Measurements from ENCODE around the gene AQP2.
A peak's percentile ranks its signal among the peaks of the same experiment; 100 is the strongest.

The AQP2 gene, protein sequence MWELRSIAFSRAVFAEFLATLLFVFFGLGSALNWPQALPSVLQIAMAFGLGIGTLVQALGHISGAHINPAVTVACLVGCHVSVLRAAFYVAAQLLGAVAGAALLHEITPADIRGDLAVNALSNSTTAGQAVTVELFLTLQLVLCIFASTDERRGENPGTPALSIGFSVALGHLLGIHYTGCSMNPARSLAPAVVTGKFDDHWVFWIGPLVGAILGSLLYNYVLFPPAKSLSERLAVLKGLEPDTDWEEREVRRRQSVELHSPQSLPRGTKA

DNA sequence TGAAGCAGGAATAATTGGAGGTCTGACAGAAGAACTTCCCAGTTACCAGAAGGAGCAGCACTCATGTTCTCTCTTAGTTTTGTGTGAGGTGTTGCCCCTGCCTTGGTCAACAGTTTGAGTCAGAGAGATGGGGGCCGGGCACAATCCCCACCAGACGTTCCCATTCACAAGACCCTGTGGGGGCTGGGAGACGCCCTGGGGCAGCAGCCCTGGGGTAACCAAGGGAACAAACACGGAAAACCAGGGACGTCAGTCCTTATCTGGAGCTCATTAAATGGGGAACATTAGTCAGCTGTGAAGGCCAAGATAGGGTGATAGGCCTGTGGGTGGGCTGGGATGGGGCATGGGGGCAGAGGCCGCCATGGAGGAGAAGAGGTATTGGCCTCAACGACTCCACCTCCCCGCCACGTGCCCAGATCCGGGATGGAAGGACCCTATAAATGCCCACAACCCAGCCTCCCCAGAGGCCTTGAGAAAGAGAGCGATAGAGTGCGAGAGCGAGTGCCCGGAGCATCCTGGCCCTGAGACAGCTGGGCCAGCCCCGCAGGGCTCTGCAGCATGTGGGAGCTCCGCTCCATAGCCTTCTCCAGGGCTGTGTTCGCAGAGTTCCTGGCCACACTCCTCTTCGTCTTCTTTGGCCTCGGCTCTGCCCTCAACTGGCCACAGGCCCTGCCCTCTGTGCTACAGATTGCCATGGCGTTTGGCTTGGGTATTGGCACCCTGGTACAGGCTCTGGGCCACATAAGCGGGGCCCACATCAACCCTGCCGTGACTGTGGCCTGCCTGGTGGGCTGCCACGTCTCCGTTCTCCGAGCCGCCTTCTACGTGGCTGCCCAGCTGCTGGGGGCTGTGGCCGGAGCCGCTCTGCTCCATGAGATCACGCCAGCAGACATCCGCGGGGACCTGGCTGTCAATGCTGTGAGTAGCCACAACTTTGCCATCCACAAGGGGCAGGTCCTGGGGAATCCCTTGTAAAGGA, at the start of gene AQP2:
TSS of gene AQP2 (plus strand) at position 465 of the 979 bp plus-strand sequence. CDS start at position 559, 94 bp downstream.
- H3K4me3 ChIP-seq (ENCODE audit: low read depth, low read length) = no peak within 1 kb of the TSS

DNA sequence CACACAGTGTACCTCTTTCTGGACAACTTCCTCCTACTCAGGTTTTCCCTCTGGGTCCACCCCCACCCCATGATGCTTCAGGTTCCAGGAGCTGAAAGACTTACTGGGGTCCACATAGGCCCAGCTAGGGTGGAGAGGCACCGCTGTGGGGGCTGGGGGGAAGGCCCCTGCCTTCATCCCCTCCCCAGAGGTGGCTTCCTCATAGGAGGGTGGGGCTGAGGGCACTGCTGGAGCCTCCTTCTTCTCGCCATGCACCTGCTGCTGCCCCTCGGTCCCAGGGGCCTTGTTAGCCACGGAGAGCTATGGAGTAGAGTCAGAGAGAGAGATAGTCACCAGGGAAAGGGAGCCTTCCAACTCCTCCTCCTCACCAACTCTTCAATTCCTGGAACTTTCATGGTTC, 49.5 kb upstream of the AQP2 start:
- no peak overlapping the region for H3K4me3 ChIP-seq (ENCODE audit: low read depth, low read length)

DNA sequence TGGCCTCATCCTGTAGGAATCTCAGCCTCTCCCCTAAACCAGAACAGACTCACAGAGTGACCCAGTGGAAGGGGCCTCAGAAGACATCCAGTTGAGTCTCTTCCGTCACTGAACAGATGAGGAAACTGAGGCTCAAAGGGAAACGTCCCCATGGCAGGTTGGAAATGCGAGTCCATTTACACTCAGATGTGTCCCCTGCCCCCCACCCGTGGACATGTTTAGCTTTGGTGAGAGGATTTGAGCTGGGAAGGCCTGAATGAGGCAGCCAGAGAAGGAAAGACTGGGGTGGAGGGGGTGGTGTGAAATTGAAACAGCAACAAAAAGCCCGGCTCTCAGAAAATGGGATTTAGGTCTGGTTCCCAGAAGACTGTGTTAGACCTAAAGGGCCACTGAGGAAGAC, 48.6 kb upstream of the AQP2 start:
- no peak overlapping the region for H3K4me3 ChIP-seq (ENCODE audit: low read depth, low read length)

DNA sequence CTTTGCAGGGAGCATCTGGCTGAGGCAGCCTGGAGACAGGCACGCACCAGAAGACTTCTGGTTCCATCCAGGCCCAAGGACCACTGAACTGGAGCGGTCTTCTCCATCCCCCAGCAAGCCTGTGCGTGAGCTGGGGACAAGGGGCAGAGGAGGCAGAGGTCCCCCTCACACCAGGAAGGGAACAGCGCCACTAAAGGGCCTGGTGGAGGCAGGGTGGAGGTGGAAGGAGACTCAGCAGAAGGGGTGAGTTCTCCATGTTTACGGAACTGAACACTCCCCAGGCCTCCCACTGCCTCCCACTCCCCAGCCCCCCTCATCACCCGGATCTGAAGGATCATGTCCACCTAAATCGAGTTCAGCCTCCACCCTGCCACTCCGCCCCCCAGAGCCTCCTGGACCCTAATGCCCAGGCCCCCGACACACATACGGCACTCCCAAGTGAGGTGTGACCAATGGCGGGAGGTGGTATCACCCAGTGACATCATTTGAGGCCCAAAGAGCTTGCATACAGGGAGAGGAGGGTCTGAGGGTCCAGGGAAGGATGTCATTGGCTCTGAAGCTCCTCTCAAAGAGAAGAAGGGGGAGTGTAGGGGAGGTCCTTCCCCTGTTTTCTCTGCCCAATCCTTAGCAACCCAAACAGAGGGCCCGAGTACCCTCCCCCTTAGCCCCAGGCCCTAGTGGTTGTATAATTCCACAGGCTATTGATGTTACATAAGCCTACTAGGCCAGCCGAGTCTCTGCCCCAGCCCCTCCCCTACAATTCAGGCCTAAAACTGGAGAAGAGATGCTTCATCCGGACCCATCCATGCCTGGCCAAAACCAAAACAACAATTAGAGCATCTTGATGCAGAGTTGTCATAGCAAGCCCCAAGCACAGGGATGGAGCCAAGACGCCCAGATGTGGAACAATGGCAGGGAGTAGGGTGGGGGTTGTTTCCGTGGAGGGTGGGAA, 47.9 kb upstream of the AQP2 start:
- H3K4me3 ChIP-seq (ENCODE audit: low read depth, low read length) = no peak overlapping the region

DNA sequence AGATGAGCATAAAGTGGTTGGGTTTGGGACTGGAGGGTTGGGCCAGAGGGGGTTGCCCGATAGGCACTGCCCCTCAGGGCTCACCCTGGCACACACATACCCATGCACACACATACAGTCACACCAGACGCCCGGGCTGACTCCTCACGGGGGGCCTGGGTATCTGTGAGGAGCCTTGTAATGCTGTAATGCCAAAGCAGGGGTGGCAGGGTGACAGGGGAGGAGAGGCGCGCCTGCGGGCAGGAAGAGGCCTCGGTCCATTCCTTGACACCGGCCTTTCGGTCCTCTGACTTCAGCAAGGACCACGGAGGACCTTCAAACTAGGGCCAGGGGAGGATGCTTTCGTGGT, 47.2 kb upstream of the AQP2 start:
- H3K4me3 ChIP-seq (ENCODE audit: low read depth, low read length) = no peak overlapping the region

DNA sequence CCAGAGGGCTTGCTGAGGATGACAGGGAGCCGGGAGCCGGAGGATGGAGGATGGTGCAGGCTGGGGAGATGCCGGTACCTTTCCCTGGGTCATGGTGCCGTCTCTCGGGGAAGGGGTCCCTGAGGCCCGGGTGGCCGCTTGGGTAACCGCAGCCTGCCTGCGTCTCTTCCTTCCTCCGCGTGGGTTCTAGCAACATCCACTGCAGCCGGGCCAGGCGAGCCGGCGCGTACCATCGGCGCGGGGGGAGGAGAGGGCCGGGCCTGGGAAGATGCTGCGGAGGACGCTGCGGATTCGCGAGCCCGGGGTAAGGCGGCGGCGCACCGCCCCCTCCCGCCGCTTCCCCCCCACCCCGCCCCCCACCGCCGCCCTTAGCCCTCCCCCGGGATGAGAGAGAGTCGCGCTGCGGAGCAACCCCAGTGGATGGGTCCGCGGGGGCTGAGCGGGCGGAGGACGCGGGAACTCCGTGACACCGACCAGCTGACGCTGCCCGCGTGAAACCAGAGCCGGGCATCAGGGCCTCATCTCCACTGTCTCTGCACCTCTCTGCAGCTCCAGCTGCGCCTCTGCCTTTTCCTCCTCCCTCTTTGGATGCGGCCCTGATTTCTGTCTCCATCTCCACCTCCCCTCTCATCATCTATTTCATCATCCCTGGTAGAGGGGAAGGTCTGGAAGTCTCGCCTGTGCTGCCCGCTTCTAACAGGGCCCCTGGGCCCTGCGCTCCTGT, 46.7 kb upstream of the AQP2 start, which contains the start of gene FAIM2:
TSS of gene FAIM2 (minus strand) at position 201 of the 724 bp plus-strand sequence. CDS start at position 93, 108 bp downstream.
- peak within 1 kb of the TSS; percentile 28 for H3K4me3 ChIP-seq (ENCODE audit: low read depth, low read length)

DNA sequence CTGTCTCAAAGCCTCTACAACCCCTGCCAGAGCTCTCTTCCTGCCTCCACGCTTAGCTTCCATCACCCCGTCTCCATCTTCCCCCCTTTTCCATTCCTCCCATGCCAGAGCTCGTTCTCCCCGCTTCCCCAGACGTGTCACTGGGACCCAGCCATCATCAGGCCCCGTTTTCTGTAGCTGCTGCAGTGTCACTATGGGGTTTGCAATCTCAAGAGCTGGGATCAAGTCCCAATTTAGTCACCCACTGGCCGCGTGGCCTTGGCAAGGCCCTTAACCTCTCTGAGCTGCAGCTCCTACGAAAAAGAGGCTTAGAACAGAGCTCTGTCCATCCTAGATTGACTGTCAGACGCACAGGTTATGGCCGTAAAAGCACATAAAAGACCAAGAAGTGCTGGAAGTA, 45.9 kb upstream of the AQP2 start:
- no peak overlapping the region for H3K4me3 ChIP-seq (ENCODE audit: low read depth, low read length)

DNA sequence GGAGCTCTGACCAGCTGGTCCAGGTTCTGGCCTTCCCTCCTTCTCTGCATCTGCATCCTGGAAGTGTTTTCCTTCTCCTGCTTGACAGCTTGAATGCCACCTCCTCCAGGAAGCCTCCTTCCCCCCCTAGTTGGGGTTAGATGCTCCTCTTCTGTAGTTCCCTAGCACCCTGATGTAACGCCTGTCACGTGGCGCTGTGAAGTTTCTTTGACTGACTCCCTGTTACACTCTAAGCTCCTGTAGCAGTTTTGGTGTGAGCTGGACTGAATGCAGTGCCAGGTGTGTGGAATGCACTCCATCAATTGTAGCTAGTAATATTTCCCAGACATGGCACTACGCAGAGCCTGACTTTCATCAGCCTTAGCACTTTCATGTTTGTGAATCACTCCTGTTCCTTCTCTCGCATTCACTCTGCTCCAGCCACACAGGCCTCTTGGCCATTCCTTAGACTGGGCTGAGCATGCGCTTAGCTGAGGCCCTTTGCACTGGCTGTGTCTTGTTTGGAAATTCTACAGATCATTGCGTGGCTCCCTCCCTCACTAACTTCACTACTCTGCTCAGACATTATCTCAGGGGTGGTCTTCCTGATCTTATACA, 44.7 kb upstream of the AQP2 start:
- H3K4me3 ChIP-seq (ENCODE audit: low read depth, low read length) = no peak overlapping the region

DNA sequence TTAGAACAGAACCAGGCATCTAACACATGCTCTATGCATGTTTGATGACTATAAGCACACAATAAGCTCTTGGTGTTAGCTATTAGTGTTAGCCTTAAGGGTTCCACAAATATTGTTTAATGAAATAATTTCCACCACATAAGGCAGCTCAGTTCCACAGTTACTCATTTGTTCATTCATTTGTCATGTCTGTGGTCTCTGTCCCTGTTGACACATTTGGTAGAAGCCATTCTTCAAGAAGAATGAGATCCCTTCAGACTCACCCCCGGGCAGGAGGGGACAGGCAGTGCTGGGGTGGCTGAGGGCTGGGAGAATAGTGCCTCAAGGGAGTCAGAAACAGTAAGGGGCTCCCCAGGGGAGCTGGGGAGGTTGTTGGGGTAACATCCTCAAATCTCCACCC, 43.2 kb upstream of the AQP2 start:
- H3K4me3 ChIP-seq (ENCODE audit: low read depth, low read length) = no peak overlapping the region

DNA sequence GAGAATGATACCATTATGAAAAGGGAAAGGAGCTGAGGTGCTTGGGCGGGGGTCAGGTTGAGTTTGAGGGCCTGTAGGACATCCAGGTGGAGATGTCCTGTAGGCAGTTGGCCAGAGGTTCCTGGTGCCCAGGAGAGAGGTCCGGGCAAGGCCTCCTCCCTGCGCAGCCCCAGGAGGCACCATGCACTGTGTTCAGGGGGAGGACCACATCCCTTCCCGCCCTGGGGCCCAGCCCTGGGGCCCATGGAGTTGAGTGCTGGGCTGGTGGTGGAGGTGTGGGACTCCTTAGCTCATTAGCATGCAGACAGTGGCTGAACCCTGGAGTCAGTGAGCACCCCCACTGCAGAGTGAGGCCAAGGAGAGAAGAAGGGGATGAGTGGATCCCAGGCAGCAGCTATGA, 41.2 kb upstream of the AQP2 start:
- H3K4me3 ChIP-seq (ENCODE audit: low read depth, low read length) = no peak overlapping the region

DNA sequence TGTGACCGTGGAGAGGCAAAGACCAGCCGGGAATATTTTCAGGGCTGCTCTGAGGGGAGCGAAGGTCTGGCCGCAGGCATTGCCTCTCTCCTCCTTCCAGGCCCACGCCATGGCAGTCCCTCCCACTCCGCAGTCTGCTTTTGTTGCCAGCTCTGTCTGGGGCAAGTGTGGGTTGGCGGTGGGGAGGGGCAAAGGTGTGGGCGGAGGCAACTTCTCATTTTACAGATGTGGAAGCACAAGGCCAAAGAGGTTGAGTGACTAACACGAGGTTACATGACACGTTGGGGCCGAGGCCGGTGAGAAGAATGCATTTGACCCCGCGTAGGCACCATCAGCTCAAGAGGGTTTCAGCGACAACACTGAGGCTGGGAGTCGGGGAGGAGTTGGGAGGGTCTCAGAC, 40.7 kb upstream of the AQP2 start:
- H3K4me3 ChIP-seq (ENCODE audit: low read depth, low read length) = no peak overlapping the region

DNA sequence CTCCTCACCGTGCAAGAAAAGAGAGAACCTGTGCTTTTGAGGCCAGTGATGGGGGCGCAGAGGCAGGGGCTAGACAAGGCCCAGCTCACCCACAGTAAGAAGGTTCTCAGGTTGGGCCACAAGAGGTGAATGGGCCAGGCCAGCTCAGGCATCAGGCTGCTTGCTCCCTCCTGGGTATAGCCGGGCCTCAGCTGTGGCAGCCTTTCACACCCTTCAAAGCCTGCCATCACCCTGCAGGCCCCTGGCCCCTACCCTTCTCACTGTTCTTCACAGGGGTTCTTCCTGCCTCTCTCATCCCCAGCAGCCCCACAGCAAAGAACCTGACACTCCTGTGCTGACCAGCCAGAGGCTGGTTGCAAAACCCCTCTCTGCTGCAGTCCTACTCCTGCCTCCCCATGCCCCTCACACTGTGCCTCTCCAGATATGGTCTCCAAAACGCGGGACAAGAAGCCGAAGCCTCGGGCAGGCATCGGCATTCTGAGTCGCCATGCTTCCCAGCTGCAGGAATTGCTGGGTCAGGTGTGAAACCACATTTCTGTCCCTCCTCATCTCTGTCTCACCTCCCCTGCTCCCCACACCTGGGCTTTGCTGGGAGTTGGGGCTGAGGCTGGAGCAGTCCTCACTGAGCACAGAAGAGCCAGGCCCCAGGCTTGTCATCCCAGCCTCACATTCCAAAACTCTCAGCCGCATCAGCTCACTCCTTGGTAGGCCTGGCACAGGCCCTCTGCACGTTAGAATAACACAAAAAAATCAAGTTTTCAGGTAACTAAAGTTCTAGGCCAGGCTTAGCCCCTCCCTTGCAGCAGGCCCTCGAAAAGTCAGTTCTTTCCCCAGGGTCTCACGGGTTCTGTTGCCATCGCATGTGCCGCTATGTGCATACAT, 40.0 kb upstream of the AQP2 start:
- no peak overlapping the region for H3K4me3 ChIP-seq (ENCODE audit: low read depth, low read length)

DNA sequence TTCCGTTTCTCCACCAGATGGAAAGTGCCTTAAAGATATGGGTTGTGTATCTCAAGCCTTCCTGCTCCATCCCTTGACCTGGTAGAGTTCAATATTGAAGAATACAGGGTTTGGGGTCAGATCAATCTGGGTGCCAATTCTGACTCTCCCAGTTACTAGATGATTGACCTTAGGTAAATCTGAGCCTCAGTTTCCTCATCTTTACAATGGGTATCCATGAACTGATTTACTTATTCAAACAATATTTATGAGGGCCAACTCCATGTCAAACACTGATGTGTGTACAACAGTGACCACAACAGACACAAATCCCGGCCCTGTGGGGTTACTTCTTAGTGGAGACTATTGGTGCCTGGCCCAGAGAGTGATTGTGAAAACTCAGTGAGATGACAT, 39.3 kb upstream of the AQP2 start:
- no peak overlapping the region for H3K4me3 ChIP-seq (ENCODE audit: low read depth, low read length)

DNA sequence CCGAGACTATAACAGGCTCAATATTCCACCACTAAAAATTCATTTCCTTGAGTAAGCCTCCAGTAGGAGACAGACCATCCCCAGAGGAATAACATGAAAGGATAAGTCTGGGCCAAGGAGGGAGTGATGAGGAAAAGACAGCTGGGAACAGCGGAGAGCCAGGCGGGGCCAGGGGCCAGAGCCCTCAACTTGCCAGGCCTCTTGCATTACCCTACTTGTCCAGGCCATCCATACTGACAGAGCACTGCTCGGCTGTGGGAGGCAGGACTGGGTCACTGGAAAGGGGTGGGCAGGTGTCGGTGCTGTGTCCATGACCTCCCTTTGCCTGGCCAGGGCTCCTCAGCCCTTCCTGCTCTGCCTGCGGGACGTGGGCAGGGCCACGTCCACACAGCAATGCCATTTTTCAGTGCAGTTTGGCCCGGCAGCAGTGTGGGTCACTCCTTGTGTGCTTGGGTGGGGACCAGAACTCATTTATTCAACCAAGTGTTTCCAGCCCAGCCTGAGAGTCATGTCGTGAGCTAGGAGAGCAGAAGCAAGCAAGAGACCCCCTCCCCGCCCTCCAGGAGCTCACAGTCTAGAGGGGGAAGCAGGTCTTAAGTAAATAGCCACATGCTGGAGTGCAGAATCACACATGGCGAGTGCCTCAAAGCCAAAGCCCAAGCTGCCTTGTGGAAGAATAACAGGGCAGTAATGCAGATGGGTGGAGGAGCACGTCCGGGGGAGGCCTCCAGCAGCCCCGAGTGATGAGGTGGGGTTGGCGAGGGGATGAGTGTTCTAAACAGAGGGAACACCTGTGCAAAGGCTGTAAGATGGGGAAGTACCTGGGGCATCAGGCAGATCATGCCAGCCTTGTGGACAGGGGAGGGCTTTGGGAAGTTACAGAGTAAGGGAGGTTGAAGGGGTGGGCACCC, 37.9 kb upstream of the AQP2 start:
- H3K4me3 ChIP-seq (ENCODE audit: low read depth, low read length) = no peak overlapping the region

DNA sequence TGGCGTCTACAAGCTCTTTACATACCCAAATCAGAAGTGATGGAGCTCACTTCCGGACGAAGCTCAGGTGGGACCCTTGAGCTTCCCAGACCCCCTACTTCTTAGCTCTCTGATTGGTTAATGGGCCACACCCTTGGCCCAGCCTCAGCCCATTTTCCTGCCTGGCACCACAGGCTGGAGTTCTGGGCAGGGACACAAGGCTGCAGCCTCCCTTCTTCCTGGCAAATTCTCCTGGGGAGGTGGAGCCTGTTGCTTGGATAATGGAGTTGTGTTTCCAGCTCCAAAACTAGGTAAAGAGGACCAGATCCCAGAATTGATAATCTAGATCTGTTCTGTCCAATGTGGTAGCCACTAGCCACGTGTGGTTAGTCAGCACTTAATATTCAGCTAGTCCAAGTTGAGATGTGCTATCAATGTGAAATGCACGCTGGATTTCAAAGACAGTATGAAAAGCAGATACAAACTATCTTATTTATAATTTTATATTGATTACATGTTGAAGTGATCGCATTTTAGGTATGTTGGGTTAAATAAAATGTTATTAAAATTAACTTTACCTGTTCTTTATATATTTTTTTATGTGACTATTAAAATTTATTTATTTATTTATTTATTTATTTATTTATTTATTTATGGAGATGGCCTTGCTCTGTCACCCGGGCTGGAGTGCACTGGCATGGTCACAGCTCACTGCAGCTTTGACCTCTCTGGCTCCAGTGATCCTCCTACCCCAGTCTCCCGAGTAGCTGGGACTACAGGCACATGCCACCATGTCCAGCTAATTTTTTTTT, 34.2 kb upstream of the AQP2 start:
- H3K4me3 ChIP-seq (ENCODE audit: low read depth, low read length) = no peak overlapping the region

DNA sequence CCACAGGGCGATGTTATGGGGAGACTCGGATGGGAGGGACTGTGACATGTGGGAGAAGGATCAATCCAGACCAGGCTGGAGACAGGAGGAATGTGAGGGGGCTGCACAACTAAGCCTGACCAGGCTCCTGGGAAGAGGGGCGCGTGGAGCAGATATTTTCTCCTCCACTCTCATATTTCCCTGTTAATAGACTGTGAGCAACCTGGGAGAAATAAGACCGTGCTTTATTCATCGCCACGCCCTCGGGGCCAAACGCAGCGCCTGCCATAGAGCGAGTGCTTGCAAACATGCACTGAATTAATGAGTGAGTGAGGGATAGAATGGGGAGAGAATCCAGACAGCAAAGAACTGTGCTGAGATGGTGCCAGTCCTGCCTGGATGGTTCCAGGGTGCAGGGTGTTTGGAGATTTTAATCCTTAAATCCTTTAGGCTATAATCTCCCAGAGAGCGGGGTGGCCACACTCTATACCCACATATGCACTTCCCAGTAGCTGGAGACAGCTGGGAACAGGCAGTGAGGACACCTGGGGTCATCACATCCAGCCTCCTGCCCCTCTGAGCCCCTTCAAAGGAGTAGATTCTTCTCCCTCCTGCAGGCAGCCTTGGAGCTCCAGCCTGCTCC, 33.3 kb upstream of the AQP2 start:
- H3K4me3 ChIP-seq (ENCODE audit: low read depth, low read length) = no peak overlapping the region

DNA sequence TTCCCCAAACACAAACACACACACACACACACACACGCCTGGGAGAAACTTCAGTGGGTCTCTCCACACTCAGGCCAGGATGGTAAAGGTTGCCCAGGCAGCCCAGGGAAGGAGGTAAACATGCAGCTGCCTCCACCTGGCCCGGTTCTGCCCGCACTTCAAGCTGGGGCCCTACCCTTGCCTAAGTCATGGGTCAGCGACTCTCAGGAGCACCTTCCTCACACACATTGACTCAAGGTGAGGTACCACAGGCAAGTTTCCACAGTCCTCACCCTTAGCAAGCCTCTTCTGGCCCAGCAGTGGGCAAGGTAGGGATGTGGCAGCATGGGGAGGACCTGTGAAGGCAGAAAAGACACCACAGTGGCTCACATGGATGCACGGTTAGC, 32.8 kb upstream of the AQP2 start:
- H3K4me3 ChIP-seq (ENCODE audit: low read depth, low read length) = no peak overlapping the region

Data from iPS-11a (cell line).